ENCODE results near the gene POU2F3.

- TF ChIP-seq CTCF (IDR thresholded peaks at IDR 0.05) (no peak), REST (IDR thresholded peaks at IDR 0.05; ENCODE audit: insufficient read depth in 1 of 2, low read depth in 2 of 2, low read length in 1 of 2) (no peak), SIN3A (IDR thresholded peaks at IDR 0.05; ENCODE audit: borderline replicate concordance, insufficient read depth, low read depth, low read length) (no peak), POLR2AphosphoS5 (IDR thresholded peaks at IDR 0.05; ENCODE audit: low read depth, low read length) (no peak)
Observed at GRCh38 chr11:120208001-120208441, 31.9 kb upstream of the POU2F3 start.
